PC-3 (cell line): ENCODE results near the gene BCORL1. TPM values are rescaled to one million over a fixed set of nuclear protein-coding genes. Genes with fewer than 3 reads are reported as not detected.

Experiments
- ATAC-seq: fragments of 200-7000 bp; cut with Tn5 transposase; 2 replicates; pipeline ENCODE4 v1.9.1; 2020; ENCODE audit warnings: mild to moderate bottlenecking, moderate library complexity
- BruUV-seq: library from RNA; stranded (reverse); fragments of 400-500 nt; replicated peaks from 2 replicates; lab custom pipeline; 2021; lab: Mats Ljungman, UMichigan
- CTCF ChIA-PET: fragments of 300-600 bp; sonication (Branson Sonifier 250); formaldehyde crosslinking; loops from one replicate; lab custom pipeline; 2022; ENCODE audit warnings: antibody characterized with exemption; lab: Charles Lee
- POLR2A ChIA-PET: fragments of 300-600 bp; sonication (Branson Sonifier 250); formaldehyde crosslinking; loops from one replicate; lab custom pipeline; 2022; ENCODE audit warnings: antibody characterized with exemption; ENCODE audit not compliant: unreplicated experiment; lab: Charles Lee
- DNase-seq: peaks from one replicate; pipeline ENCODE4 v3.0.0-alpha.2; 2015
- H2AFZ ChIP-seq: fragments of 300-600 bp; sonication (generic); 2 replicates; pipeline ENCODE4 v1.6.0; 2016; ENCODE audit warnings: antibody characterized with exemption, low read length
- H3F3A ChIP-seq: fragments of 300-600 bp; sonication (generic); one replicate; pipeline ENCODE4 v1.6.0; 2017; ENCODE audit warnings: antibody characterized with exemption, low read length, control low read depth, mild to moderate bottlenecking; ENCODE audit not compliant: unreplicated experiment
- H3K27ac ChIP-seq: fragments of 300-600 bp; sonication (generic); 2 replicates; pipeline ENCODE4 v1.5.1; 2016; ENCODE audit warnings: mild to moderate bottlenecking, low read length
- H3K27me3 ChIP-seq: fragments of 300-600 bp; sonication (generic); 2 replicates; pipeline ENCODE4 v1.6.1; 2016; ENCODE audit warnings: low read length, mixed read lengths
- H3K36me3 ChIP-seq: fragments of 300-600 bp; sonication (generic); 2 replicates; pipeline ENCODE4 v1.6.1; 2016; ENCODE audit warnings: low read depth, mixed run types, low read length, mixed read lengths
- H3K4me1 ChIP-seq: fragments of 300-600 bp; sonication (generic); 2 replicates; pipeline ENCODE4 v1.5.1; 2016; ENCODE audit warnings: low read length; ENCODE audit not compliant: insufficient read depth
- H3K4me2 ChIP-seq: fragments of 300-600 bp; sonication (generic); 2 replicates; pipeline ENCODE4 v1.6.0; 2016; ENCODE audit warnings: low read length
- H3K4me3 ChIP-seq: fragments of 300-600 bp; sonication (generic); 2 replicates; pipeline ENCODE4 v1.5.1; 2016; ENCODE audit warnings: mild to moderate bottlenecking, low read length, mixed read lengths
- H3K79me2 ChIP-seq: fragments of 300-600 bp; sonication (generic); 2 replicates; pipeline ENCODE4 v1.6.1; 2017; ENCODE audit warnings: low read length, mixed read lengths
- H3K9ac ChIP-seq: fragments of 300-600 bp; sonication (generic); 2 replicates; pipeline ENCODE4 v1.6.0; 2016; ENCODE audit warnings: mild to moderate bottlenecking, low read length
- H3K9me2 ChIP-seq: fragments of 300-600 bp; sonication (generic); replicated peaks from 2 replicates; pipeline ENCODE4 v1.6.1; 2016; ENCODE audit warnings: mixed run types, low read length, mixed read lengths
- H3K9me3 ChIP-seq: fragments of 300-600 bp; sonication (generic); 2 replicates; pipeline ENCODE4 v1.6.1; 2016; ENCODE audit warnings: low read length, mixed read lengths
- H4K20me1 ChIP-seq: fragments of 300-600 bp; sonication (generic); 2 replicates; pipeline ENCODE4 v1.6.1; 2016; ENCODE audit warnings: low read length, mixed read lengths
- CTCF ChIP-seq: fragments of 300-600 bp; sonication (generic); conservative IDR thresholded peaks from 2 replicates; pipeline ENCODE4 v1.5.1; 2017; ENCODE audit warnings: antibody characterized with exemption, low read depth, mild to moderate bottlenecking, low read length
- EZH2 ChIP-seq: fragments of 300-600 bp; sonication (generic); IDR thresholded peaks from one replicate; pipeline ENCODE4 v1.6.1; 2017; ENCODE audit warnings: antibody characterized with exemption, mild to moderate bottlenecking, low read length; ENCODE audit not compliant: unreplicated experiment
- EZH2phosphoT487 ChIP-seq: fragments of 300-600 bp; sonication (generic); IDR thresholded peaks from 2 replicates; pipeline ENCODE4 v1.6.1; 2018; ENCODE audit warnings: mild to moderate bottlenecking, antibody characterized with exemption, low read length, borderline replicate concordance
- intact Hi-C: fragments of 100-400 bp; cut with micrococcal nuclease; formaldehyde crosslinking; loops from 2 replicates; pipeline ENCODE4 v1.9.0; 2023
- total RNA-seq: library from RNA; depleted of rRNA; stranded (reverse); fragments of >200 nt; gene quantifications from 2 replicates; pipeline ENCODE4 v1.2.3, GENCODE V29; 2014

Gene BCORL1
- total RNA-seq, 1 experiment from 2014 or later: 3.1 TPM

GRCh38 chrX:130014356-130014755 lies 31.9 kb downstream of the BCORL1 start:
- no peaks in the 10 kb centered on the region for H3K79me2 ChIP-seq
- H3K9me2 ChIP-seq: no peaks in the 10 kb centered on the region
- no peaks in the 10 kb centered on the region for H4K20me1 ChIP-seq
- no peaks in the 10 kb centered on the region for H3K4me1 ChIP-seq
- BruUV-seq: no TSS peak
- no peak overlapping the region for H3K4me3 ChIP-seq
- no peak for ATAC-seq
- no peak for DNase-seq
- POLR2A ChIA-PET: no interaction called here
- H3K9ac ChIP-seq: no peak overlapping the region
- H3K36me3 ChIP-seq: no peaks in the 10 kb centered on the region
- H3K4me2 ChIP-seq: no peak overlapping the region
- no peak for TF ChIP-seq EZH2
- intact Hi-C loops: no loop called here
- no peaks in the 10 kb centered on the region for H3K27me3 ChIP-seq
- H3F3A ChIP-seq: no peaks in the 10 kb centered on the region
- H3K9me3 ChIP-seq: no peaks in the 10 kb centered on the region
- no peak overlapping the region for H2AFZ ChIP-seq
- no peak overlapping the region for H3K27ac ChIP-seq
- CTCF ChIA-PET: no interaction called here

- no peak for DNase-seq
- Histone ChIP-seq H3K9me2 (no peaks in the 10 kb centered on the region), H3F3A (no peaks in the 10 kb centered on the region), H3K9ac (no peak overlapping the region), H3K4me3 (no peak overlapping the region), H3K36me3 (no peaks in the 10 kb centered on the region), H3K27me3 (no peaks in the 10 kb centered on the region), H3K4me2 (no peak overlapping the region), H3K4me1 (no peaks in the 10 kb centered on the region), H3K9me3 (no peaks in the 10 kb centered on the region), H4K20me1 (no peaks in the 10 kb centered on the region), H2AFZ (no peak overlapping the region), H3K79me2 (no peaks in the 10 kb centered on the region), H3K27ac (no peak overlapping the region)
- intact Hi-C loops: no loop called here
- ChIA-PET CTCF (no interaction called here), POLR2A (no interaction called here)
- TF ChIP-seq EZH2 (no peak), CTCF (no peak), EZH2phosphoT487 (no peak)
- BruUV-seq: no TSS peak
- no peak for ATAC-seq
These were observed 32.3 kb downstream of the BCORL1 start for GRCh38 chrX:130014770-130015169.

GRCh38 chrX:130015181-130015580 lies 32.7 kb downstream of the BCORL1 start:
- no peak overlapping the region for H3K4me2 ChIP-seq
- H3F3A ChIP-seq: no peaks in the 10 kb centered on the region
- H3K79me2 ChIP-seq: no peaks in the 10 kb centered on the region
- ChIA-PET POLR2A (no interaction called here), CTCF (no interaction called here)
- H3K9me2 ChIP-seq: no peaks in the 10 kb centered on the region
- no peak overlapping the region for H3K9ac ChIP-seq
- H4K20me1 ChIP-seq: no peaks in the 10 kb centered on the region
- intact Hi-C loops: no loop called here
- H3K27ac ChIP-seq: no peak overlapping the region
- TF ChIP-seq EZH2 (no peak), CTCF (no peak), EZH2phosphoT487 (no peak)
- no peaks in the 10 kb centered on the region for H3K27me3 ChIP-seq
- H3K4me1 ChIP-seq: no peaks in the 10 kb centered on the region
- no peak overlapping the region for H3K4me3 ChIP-seq
- H2AFZ ChIP-seq: no peak overlapping the region
- no peaks in the 10 kb centered on the region for H3K36me3 ChIP-seq
- ATAC-seq: no peak
- no peak for DNase-seq
- no TSS peak for BruUV-seq
- no peaks in the 10 kb centered on the region for H3K9me3 ChIP-seq
